Measurements from ENCODE around the gene TBC1D22A.

TBC1D22A gene

GRCh38 chr22:46796566-46797195 is 34.2 kb downstream of the TBC1D22A start:
- no peak for DNase-seq

- peak; percentile 63 for DNase-seq
These were observed 34.9 kb downstream of the TBC1D22A start for GRCh38 chr22:46797355-46797754.

- DNase-seq = no peak
These were observed 35.6 kb downstream of the TBC1D22A start for GRCh38 chr22:46798041-46798365.

- DNase-seq = peak; percentile 84
These were observed 36.2 kb downstream of the TBC1D22A start for GRCh38 chr22:46798366-46799350.

GRCh38 chr22:46799626-46800025 is 37.2 kb downstream of the TBC1D22A start:
- DNase-seq = no peak

- DNase-seq = no peak
These were observed 37.8 kb downstream of the TBC1D22A start for GRCh38 chr22:46800102-46800857.

GRCh38 chr22:46801331-46801811 is 38.9 kb downstream of the TBC1D22A start:
- no peak for DNase-seq

GRCh38 chr22:46801826-46802607 is 39.6 kb downstream of the TBC1D22A start:
- no peak for DNase-seq

GRCh38 chr22:46802608-46803027 is 40.2 kb downstream of the TBC1D22A start:
- no peak for DNase-seq

GRCh38 chr22:46803031-46803880 is 40.8 kb downstream of the TBC1D22A start:
- DNase-seq = peak; percentile 89

GRCh38 chr22:46803936-46804335 is 41.5 kb downstream of the TBC1D22A start:
- DNase-seq = no peak

GRCh38 chr22:46806794-46807193 is 44.3 kb downstream of the TBC1D22A start:
- peak; percentile 42 for DNase-seq

- no peak for DNase-seq
These were observed 45.0 kb downstream of the TBC1D22A start for GRCh38 chr22:46807458-46807857.

GRCh38 chr22:46809153-46809885 is 46.9 kb downstream of the TBC1D22A start:
- no peak for DNase-seq

GRCh38 chr22:46810856-46811786 is 48.7 kb downstream of the TBC1D22A start:
- DNase-seq = no peak

GRCh38 chr22:46812034-46812605 is 49.7 kb downstream of the TBC1D22A start:
- no peak for DNase-seq

GRCh38 chr22:46812788-46813187 is 50.3 kb downstream of the TBC1D22A start:
- no peak for DNase-seq

- no peak for DNase-seq
These were observed 51.6 kb downstream of the TBC1D22A start for GRCh38 chr22:46813816-46814597.

Data from hematopoietic multipotent progenitor cell treated with erythropoietin and hydrocortisone succinate and interleukin-3 and kit ligand, for 4 days (in vitro differentiated cells).